Kidney (tissue), 14 donors: ENCODE measurements around the gene EHBP1. TPM values are rescaled to one million over a fixed set of nuclear protein-coding genes. Genes with fewer than 3 reads are reported as not detected.

Experiments used
- DNase-seq, 5 donors: peaks; one replicate each; pipeline ENCODE4 v3.0.0-alpha.2; 2013 to 2020
- FAIRE-seq: peaks from 2 replicates; lab custom pipeline; 2012; peaks lifted over from hg19 to GRCh38; lab: Jason Lieb, UNC
- H3K27ac ChIP-seq, 2 donors: one replicate each; pipeline ENCODE4 v1.7.0; 2013; ENCODE audit warnings: low read depth in 2 of 2, low read length in 2 of 2, inconsistent platforms in 1 of 2
- H3K27me3 ChIP-seq: one replicate; pipeline ENCODE4 v1.7.1; 2013; ENCODE audit warnings: low read length, inconsistent platforms; ENCODE audit not compliant: control insufficient read depth, insufficient read depth
- H3K36me3 ChIP-seq, 3 donors: one replicate each; pipeline versions ENCODE4 v1.7.0 to v1.7.1; 2013; ENCODE audit warnings: low read length in 3 of 3, control low read depth in 1 of 3, inconsistent platforms in 1 of 3; ENCODE audit not compliant: insufficient read depth in 3 of 3, control insufficient read depth in 2 of 3
- H3K4me1 ChIP-seq, 3 donors: one replicate each; pipeline versions ENCODE4 v1.7.0 to v1.7.1; 2013; ENCODE audit warnings: low read length in 3 of 3, inconsistent platforms in 1 of 3, low read depth in 1 of 3; ENCODE audit not compliant: control insufficient read depth in 2 of 3, insufficient read depth in 2 of 3
- H3K4me3 ChIP-seq, 3 donors: one replicate each; pipeline versions ENCODE4 v1.7.0 to v1.8.1; 2013; ENCODE audit warnings: low read length in 3 of 3, control low read depth in 1 of 3, inconsistent platforms in 1 of 3
- H3K9ac ChIP-seq, 3 donors: one replicate each; pipeline versions ENCODE4 v1.7.0 to v1.7.1; 2013; ENCODE audit warnings: low read length in 3 of 3, control low read depth in 1 of 3, inconsistent platforms in 1 of 3
- H3K9me3 ChIP-seq, 3 donors: one replicate each; pipeline versions ENCODE4 v1.7.0 to v1.7.1; 2013; ENCODE audit warnings: low read length in 3 of 3, control low read depth in 1 of 3, inconsistent platforms in 1 of 3; ENCODE audit not compliant: control insufficient read depth in 2 of 3, insufficient read depth in 1 of 3
- intact Hi-C: fragments of 100-400 bp; cut with DNase I; formaldehyde crosslinking; loops from one replicate; pipeline ENCODE4 v1.11.1; 2022
- polyA plus RNA-seq: library from polyadenylated mRNA; stranded (reverse); fragments of 350-450 nt; fragmentation: Illumina TruSeq; extraction: RNeasy Lipid Tissue Mini Kit (QIAGEN cat#74804); gene quantifications from one replicate; pipeline ENCODE4 v1.2.3, GENCODE V29; 2014; ENCODE audit warnings: low read depth, low replicate concordance; ENCODE audit not compliant: insufficient read depth
- total RNA-seq: library from RNA; stranded (reverse); fragmentation: NEBNext Ultra II Directional; extraction: Animal tissue kit (Norgen Biotek cat#: 25700); gene quantifications from one replicate; pipeline ENCODE4 v1.2.1, GENCODE V29; 2021
- TF ChIP-seq, protein P1 (sequence below): IDR thresholded peaks from 3 replicates; pipeline ENCODE4 v1.5.1; 2012; ENCODE audit warnings: mild to moderate bottlenecking, moderate library complexity, borderline replicate concordance; ENCODE audit not compliant: insufficient read depth; ENCODE audit errors: extremely low read depth
- donor health status: control.
- donor health status: control.
- donor health status: control.
- donor health status: control.
- donor health status: control.
- donor health status: DM: yes; HTN: yes; CAD: no.
- donor health status: Normal renal cell carcinoma (clear cell type).

The EHBP1 gene
- total and polyA plus RNA-seq, 2 donors from 2014 or later: 12.5 to 42.7 TPM

DNA sequence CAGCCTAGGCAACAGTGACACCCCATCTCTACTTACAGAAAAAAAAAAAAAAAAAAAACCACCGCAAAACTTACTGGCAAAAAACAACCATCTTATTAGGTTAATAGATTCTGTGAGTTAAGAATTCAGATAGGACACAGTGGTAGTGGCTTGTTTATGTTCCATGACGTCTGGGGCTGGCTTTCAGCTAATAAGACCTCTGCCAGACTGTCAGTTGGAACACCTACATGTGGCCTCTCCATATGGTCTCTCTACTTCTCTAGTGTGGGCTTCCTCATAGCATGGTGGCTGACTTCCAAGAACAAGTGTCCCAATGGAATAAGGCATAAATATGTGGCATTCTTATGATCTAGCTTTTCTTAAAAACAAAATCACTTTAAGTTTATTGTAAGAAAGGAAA is 251.1 kb downstream of the EHBP1 start:
- DNase-seq (no peak), FAIRE-seq (no peak)
- TF ChIP-seq, protein P1, sequence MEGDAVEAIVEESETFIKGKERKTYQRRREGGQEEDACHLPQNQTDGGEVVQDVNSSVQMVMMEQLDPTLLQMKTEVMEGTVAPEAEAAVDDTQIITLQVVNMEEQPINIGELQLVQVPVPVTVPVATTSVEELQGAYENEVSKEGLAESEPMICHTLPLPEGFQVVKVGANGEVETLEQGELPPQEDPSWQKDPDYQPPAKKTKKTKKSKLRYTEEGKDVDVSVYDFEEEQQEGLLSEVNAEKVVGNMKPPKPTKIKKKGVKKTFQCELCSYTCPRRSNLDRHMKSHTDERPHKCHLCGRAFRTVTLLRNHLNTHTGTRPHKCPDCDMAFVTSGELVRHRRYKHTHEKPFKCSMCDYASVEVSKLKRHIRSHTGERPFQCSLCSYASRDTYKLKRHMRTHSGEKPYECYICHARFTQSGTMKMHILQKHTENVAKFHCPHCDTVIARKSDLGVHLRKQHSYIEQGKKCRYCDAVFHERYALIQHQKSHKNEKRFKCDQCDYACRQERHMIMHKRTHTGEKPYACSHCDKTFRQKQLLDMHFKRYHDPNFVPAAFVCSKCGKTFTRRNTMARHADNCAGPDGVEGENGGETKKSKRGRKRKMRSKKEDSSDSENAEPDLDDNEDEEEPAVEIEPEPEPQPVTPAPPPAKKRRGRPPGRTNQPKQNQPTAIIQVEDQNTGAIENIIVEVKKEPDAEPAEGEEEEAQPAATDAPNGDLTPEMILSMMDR: no peak
- no peak overlapping the region for H3K4me3 ChIP-seq
- H3K9me3 ChIP-seq: no peaks in the 10 kb centered on the region
- no peaks in the 10 kb centered on the region for H3K4me1 ChIP-seq
- peaks cover 0 to 2% (median 0%) of the 10 kb centered on the region in 3 donors for H3K36me3 ChIP-seq
- no peaks in the 10 kb centered on the region for H3K27me3 ChIP-seq
- no peak overlapping the region for H3K27ac ChIP-seq
- intact Hi-C loops: no loop called here
- no peak overlapping the region for H3K9ac ChIP-seq

DNA sequence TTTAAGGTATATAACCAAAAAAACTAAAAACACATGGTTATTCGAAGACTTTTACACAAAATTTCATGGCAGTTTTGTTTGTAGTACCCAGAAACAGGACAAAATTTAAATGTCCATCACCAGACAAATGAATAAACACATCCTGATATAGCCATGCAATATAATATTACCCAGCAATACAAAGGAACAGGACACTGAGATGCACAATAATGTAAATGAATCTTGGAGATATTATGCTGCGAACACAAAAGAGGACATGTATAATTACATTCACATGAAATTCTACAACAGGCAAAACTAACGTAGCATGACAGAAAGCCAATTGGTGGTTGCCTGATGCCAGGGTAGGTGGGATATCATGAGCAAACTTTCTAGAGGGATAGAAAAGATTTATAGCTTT is 252.7 kb downstream of the EHBP1 start:
- no peak overlapping the region for H3K27ac ChIP-seq
- H3K9ac ChIP-seq: no peak overlapping the region
- H3K27me3 ChIP-seq: no peaks in the 10 kb centered on the region
- H3K9me3 ChIP-seq: no peaks in the 10 kb centered on the region
- peaks cover 0 to 2% (median 0%) of the 10 kb centered on the region in 3 donors for H3K36me3 ChIP-seq
- H3K4me1 ChIP-seq: no peaks in the 10 kb centered on the region
- FAIRE-seq (no peak), DNase-seq (no peak)
- intact Hi-C loops: no loop called here
- no peak overlapping the region for H3K4me3 ChIP-seq
- TF ChIP-seq, protein P1: no peak

DNA sequence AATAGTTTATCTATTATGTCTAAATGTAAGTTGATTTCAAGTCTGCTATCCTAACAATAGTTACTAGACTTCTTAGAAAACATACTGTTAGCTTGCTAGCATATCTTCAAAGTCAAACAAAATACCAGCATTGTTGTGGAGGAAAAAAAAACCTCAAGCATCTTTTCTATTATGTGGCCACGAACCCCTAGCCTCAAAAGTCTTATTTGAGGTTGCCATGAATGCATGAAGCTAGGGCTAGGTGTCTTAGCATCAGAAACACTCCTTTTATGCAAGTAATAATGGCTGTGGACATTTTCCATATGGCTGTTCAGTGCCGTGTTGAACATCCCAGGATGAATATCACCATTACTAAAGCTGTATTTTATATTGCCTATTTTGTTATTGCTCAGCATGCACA is 258.5 kb downstream of the EHBP1 start:
- FAIRE-seq (no peak), DNase-seq (no peak)
- H3K27ac ChIP-seq: no peak overlapping the region
- no peak overlapping the region for H3K9ac ChIP-seq
- TF ChIP-seq, protein P1: no peak
- no peak overlapping the region for H3K4me3 ChIP-seq
- H3K36me3 ChIP-seq: no peaks in the 10 kb centered on the region
- H3K4me1 ChIP-seq: no peaks in the 10 kb centered on the region
- H3K27me3 ChIP-seq: no peaks in the 10 kb centered on the region
- no peaks in the 10 kb centered on the region for H3K9me3 ChIP-seq
- intact Hi-C loops: no loop called here

DNA sequence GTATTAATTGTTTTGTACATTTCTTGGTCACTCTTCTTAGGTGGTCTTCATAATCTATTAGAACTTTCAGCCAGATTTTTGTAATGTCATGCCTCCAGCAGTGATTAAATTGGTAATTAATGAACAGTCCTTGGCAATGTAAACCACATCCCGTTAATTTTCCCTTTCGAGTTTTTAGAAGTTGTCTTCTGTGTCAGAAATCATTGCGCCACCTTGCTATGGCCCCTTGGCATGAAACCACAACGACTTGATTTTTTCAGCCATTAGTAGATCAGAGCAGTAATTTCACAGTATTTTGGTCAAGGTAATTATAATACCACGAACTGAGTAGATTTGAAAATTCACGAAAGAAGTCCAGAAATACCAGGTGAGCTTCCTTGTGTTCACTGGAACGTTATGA is 259.2 kb downstream of the EHBP1 start:
- TF ChIP-seq, protein P1: no peak
- DNase-seq: no peak

More for the DNA sequence above, 259.2 kb downstream of the EHBP1 start:
- no peak for FAIRE-seq
- Histone ChIP-seq H3K36me3 (no peaks in the 10 kb centered on the region), H3K27ac (no peak overlapping the region), H3K4me3 (no peak overlapping the region), H3K9me3 (no peaks in the 10 kb centered on the region), H3K4me1 (no peaks in the 10 kb centered on the region), H3K27me3 (no peaks in the 10 kb centered on the region), H3K9ac (no peak overlapping the region)
- intact Hi-C loops: no loop called here
